Brain microvascular endothelial cell (primary cell): Measurements from ENCODE around the gene MYO10.
A peak's percentile ranks its signal among the peaks of the same experiment; 100 is the strongest.

ENCODE experiments used
- DNase-seq: peaks from one replicate; pipeline ENCODE4 v3.0.0-alpha.2; 2020
- H3K27ac ChIP-seq: fragments of 250-450 bp; sonication (Bioruptor Pico); 2 replicates; pipeline ENCODE4 v1.5.1; 2020; ENCODE audit warnings: mild to moderate bottlenecking, moderate library complexity
- H3K27me3 ChIP-seq: fragments of 250-450 bp; sonication (Bioruptor Pico); replicated peaks from 2 replicates; pipeline ENCODE4 v1.5.1; 2020; ENCODE audit warnings: mild to moderate bottlenecking
- H3K36me3 ChIP-seq: fragments of 250-450 bp; sonication (Bioruptor Pico); replicated peaks from 2 replicates; pipeline ENCODE4 v1.5.1; 2020; ENCODE audit warnings: mild to moderate bottlenecking
- H3K4me3 ChIP-seq: 2 replicates; pipeline ENCODE4 v1.5.1; 2011; ENCODE audit warnings: low read depth, mild to moderate bottlenecking, control low read depth, low read length, moderate library complexity
- in situ Hi-C: cut with HindIII; loops from 2 replicates; pipeline ENCODE4 v1.10.0; 2017; ENCODE audit warnings: low sequenced_read_pairs, low pct_ligation_motif_present
- TF ChIP-seq, protein P1 (sequence below): IDR thresholded peaks from 2 replicates; pipeline ENCODE4 v1.5.1; 2011; ENCODE audit warnings: low read depth, mild to moderate bottlenecking, moderate library complexity, low read length, control low read depth, inconsistent platforms; ENCODE audit errors: missing control alignments

MYO10 gene

DNA sequence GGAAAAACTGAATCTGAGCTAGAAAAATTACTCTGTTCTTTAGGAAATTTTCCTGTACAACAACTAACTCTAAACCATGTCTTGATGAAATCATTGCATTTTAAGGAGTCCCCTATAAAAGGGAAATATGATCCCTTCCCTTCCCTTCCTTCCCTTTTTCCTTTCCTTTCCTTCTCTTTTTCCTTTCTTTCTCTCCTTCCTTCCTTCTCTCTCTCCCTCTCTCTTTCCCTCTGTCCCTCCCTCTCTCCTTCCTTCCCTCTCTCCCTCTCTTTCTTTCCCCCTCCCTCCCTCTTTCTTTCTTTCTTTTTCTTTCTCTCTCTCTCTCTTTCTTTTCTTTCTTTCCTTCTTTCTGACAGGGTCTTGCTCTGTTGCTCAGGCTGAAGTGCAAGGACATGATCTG lies 42.2 kb upstream of the MYO10 start:
- TF ChIP-seq, protein P1, sequence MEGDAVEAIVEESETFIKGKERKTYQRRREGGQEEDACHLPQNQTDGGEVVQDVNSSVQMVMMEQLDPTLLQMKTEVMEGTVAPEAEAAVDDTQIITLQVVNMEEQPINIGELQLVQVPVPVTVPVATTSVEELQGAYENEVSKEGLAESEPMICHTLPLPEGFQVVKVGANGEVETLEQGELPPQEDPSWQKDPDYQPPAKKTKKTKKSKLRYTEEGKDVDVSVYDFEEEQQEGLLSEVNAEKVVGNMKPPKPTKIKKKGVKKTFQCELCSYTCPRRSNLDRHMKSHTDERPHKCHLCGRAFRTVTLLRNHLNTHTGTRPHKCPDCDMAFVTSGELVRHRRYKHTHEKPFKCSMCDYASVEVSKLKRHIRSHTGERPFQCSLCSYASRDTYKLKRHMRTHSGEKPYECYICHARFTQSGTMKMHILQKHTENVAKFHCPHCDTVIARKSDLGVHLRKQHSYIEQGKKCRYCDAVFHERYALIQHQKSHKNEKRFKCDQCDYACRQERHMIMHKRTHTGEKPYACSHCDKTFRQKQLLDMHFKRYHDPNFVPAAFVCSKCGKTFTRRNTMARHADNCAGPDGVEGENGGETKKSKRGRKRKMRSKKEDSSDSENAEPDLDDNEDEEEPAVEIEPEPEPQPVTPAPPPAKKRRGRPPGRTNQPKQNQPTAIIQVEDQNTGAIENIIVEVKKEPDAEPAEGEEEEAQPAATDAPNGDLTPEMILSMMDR, result no peak
- DNase-seq, result no peak
- in situ Hi-C loops, result no loop called here

DNA sequence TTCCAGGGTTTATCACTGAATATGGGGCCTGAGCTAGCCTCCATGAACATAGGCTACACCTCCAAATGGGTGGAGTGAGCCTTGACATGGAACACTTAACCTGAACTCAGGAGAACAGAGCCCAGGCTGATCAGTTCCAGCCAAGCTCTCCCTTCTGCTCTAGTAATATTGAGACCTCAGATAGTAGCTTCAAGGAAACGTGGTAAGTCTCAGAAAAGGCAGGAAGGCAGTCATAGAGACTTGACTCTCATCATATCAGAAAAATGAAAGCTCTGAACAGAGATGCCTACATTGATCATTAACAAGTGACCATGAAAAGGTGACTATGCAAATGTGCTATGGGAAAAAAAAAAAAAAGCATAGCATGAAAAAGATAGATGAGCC lies 40.5 kb upstream of the MYO10 start:
- TF ChIP-seq, protein P1, result no peak
- Histone ChIP-seq H3K27ac (no peak overlapping the region), H3K27me3 (no peaks in the 10 kb centered on the region), H3K4me3 (no peak overlapping the region), H3K36me3 (no peaks in the 10 kb centered on the region)
- in situ Hi-C loops, result no loop called here
- no peak for DNase-seq

More for the DNA sequence above, 42.2 kb upstream of the MYO10 start:
- H3K36me3 ChIP-seq, result no peaks in the 10 kb centered on the region
- H3K4me3 ChIP-seq, result no peak overlapping the region
- no peaks in the 10 kb centered on the region for H3K27me3 ChIP-seq
- H3K27ac ChIP-seq, result no peak overlapping the region

DNA sequence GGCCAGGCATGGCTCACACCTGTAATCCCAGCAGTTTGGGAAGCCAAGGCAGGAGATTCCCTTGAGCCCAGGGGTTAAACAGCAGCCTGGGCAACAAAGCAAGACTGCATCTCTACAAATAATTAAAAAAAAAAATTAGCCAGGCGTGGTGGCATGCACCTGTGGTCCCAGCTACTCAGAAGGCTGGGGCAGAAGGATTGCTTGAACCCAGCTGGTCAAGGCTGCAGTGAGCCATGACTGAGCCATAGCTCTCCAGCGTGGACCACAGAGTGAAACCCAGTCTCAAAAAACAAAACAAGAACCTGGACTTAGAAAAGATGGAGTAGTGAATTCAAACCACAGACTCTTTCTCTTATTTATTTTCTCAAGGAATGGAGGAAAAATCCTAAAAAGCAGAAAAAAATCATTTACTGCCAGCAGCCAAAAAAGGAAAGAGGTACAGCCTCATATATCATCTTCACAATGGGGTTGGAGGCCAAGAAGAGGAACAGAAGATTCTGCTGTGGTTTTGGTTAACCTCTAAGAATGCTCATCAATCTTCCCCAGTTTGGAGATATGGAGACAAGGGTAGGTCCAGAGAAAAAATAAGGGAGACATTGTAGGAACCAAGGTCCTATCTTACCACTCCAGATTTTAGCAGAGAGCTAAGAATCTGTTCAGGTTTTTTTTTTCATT lies 40.0 kb upstream of the MYO10 start:
- in situ Hi-C loops, result no loop called here
- Histone ChIP-seq H3K27me3 (no peaks in the 10 kb centered on the region), H3K27ac (no peak overlapping the region), H3K36me3 (no peaks in the 10 kb centered on the region), H3K4me3 (no peak overlapping the region)
- TF ChIP-seq, protein P1, result no peak
- no peak for DNase-seq

DNA sequence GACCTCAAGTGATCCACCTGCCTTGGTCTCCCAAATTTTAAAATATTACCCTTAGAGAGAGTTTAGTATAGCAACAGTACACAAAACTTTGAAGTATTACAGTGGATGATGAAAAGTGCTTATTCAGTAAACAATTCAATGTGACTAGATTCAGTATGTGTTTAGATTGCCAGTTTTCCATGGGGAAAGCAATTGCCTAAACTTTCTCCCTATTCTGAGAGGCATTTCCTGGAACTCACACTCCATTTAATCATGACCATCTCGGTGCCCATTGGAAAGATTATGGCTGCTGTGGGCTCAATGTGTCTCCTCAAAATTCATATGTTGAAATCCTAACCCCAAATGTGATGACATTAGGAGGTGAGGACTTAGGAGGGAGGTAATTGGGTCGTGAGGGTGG lies 38.9 kb upstream of the MYO10 start:
- no peaks in the 10 kb centered on the region for H3K36me3 ChIP-seq
- in situ Hi-C loops, result no loop called here

DNA sequence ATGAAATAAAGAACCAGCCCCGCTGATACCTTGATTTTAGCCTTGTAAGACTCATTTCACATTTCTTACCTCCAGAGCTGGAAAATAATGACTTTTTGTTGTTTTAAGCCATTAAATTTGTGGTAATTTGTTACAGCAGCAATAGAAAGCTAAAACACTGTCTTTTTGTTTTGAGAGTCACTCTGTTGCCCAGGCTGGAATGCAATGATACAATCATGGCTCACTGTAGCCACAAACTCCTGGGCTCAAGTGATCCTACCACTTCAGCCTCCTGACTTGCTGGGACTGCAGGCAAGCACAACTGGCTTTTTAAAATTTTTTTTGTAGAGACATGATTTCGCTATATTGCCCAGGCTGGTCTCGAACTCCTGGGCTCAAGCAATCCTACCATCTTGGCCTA lies 34.7 kb upstream of the MYO10 start:
- Histone ChIP-seq H3K4me3 (no peak overlapping the region), H3K36me3 (no peaks in the 10 kb centered on the region), H3K27me3 (no peaks in the 10 kb centered on the region), H3K27ac (no peak overlapping the region)
- TF ChIP-seq, protein P1, result no peak
- peak; percentile 34 for DNase-seq
- in situ Hi-C loops, result no loop called here

More for the DNA sequence above, 38.9 kb upstream of the MYO10 start:
- no peak overlapping the region for H3K27ac ChIP-seq
- H3K27me3 ChIP-seq, result no peaks in the 10 kb centered on the region
- DNase-seq, result no peak
- H3K4me3 ChIP-seq, result no peak overlapping the region
- TF ChIP-seq, protein P1, result no peak

DNA sequence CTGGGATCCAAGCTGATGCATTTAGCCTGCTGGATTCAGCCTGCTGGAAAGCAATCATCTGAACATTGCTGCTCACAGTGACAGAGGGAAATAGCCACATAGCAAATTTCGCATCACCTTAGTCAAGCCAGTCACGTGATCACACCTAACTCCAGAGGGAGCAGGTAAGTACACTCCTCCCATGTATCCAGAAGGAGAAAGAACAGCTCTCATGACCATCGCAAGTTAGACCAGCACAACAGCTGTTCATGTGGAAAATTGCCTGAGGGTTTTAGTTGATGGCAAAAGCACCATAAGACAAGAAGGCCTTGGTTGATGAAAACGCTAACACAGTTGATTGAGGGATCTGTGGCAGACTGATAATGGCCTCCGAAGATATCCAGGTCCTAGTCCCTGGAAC lies 34.2 kb upstream of the MYO10 start:
- Histone ChIP-seq H3K36me3 (no peaks in the 10 kb centered on the region), H3K27me3 (no peaks in the 10 kb centered on the region), H3K4me3 (no peak overlapping the region), H3K27ac (no peak overlapping the region)
- DNase-seq, result no peak
- TF ChIP-seq, protein P1, result no peak
- in situ Hi-C loops, result no loop called here
